B cell (primary cell): ENCODE data around the gene SLC23A2. TPM values are rescaled to one million over a fixed set of nuclear protein-coding genes. Genes with fewer than 3 reads are reported as not detected.

Experiments
- ATAC-seq: fragments of 200-7000 bp; cut with Tn5 transposase; one replicate; pipeline ENCODE4 v1.10.0; 2021; ENCODE audit warnings: low read depth, mild to moderate bottlenecking, moderate number of reproducible peaks, moderate library complexity
- CTCF ChIA-PET: fragments of 350-600 bp; sonication (Branson Sonifier 250); formaldehyde crosslinking; loops from one replicate; lab custom pipeline; 2021; ENCODE audit warnings: antibody characterized with exemption, inconsistent platforms; lab: Charles Lee
- POLR2A ChIA-PET: fragments of 350-600 bp; sonication (Branson Sonifier 250); formaldehyde crosslinking; loops from one replicate; lab custom pipeline; 2021; ENCODE audit warnings: antibody characterized with exemption; lab: Charles Lee
- DNase-seq: peaks from one replicate; pipeline ENCODE4 v3.0.0; 2013
- H2AFZ ChIP-seq: 2 replicates; pipeline ENCODE4 v1.6.1; 2012; ENCODE audit warnings: mild to moderate bottlenecking, low read depth, low read length; ENCODE audit not compliant: insufficient read depth, poor library complexity, severe bottlenecking
- H3K27ac ChIP-seq, 2 donors: 1 replicate in 1 of 2; 2 replicates in 1 of 2; pipeline ENCODE4 v1.5.1; 2012 to 2013; ENCODE audit warnings: low read length in 2 of 2, mild to moderate bottlenecking in 2 of 2, moderate library complexity in 1 of 2
- H3K27me3 ChIP-seq, 4 experiments: fragments of 200-600 bp in 1 of 4; sonication (generic) in 1 of 4; replicated peaks in 1 of 4; 1 replicate in 2 of 4; 2 replicates in 2 of 4; pipeline versions ENCODE4 v1.6.1 to v1.7.0; 2013 to 2016; ENCODE audit warnings: low read length in 3 of 4, mild to moderate bottlenecking in 2 of 4, mixed read lengths in 1 of 4, moderate library complexity in 1 of 4; ENCODE audit not compliant: insufficient read depth in 4 of 4, control insufficient read depth in 3 of 4; ENCODE audit errors: control extremely low read depth in 1 of 4
- H3K36me3 ChIP-seq, 2 experiments: replicated peaks in 1 of 2; 1 replicate in 1 of 2; 2 replicates in 1 of 2; pipeline versions ENCODE4 v1.6.1 to v1.7.1; 2013; ENCODE audit warnings: low read length in 1 of 2; ENCODE audit not compliant: insufficient read depth in 2 of 2, control insufficient read depth in 1 of 2; ENCODE audit errors: control extremely low read depth in 1 of 2, extremely low read depth in 1 of 2
- H3K4me1 ChIP-seq, 2 donors: fragments of 200-600 bp in 1 of 2; sonication (generic) in 1 of 2; 1 replicate in 1 of 2; 2 replicates in 1 of 2; pipeline versions ENCODE4 v1.5.1 to v1.6.1; 2013 to 2017; ENCODE audit warnings: low read length in 2 of 2; ENCODE audit not compliant: control insufficient read depth in 2 of 2, insufficient read depth in 2 of 2
- H3K4me2 ChIP-seq: replicated peaks from 2 replicates; pipeline ENCODE3; 2012; ENCODE audit warnings: mild to moderate bottlenecking, low read depth, low read length; ENCODE audit not compliant: poor library complexity, severe bottlenecking
- H3K4me3 ChIP-seq, 5 experiments: fragments of 200-600 bp in 1 of 5; sonication (generic) in 1 of 5; 1 replicate in 3 of 5; 2 replicates in 2 of 5; pipeline versions ENCODE4 v1.5.1 to v1.7.0; 2011 to 2016; ENCODE audit warnings: low read length in 4 of 5, mild to moderate bottlenecking in 4 of 5, low read depth in 2 of 5, control low read depth in 1 of 5, moderate library complexity in 1 of 5; ENCODE audit not compliant: insufficient read depth in 1 of 5; ENCODE audit errors: control extremely low read depth in 1 of 5, extremely low read depth in 1 of 5
- H3K79me2 ChIP-seq: fragments of 200-600 bp; sonication (generic); one replicate; pipeline ENCODE4 v1.6.0; 2016; ENCODE audit warnings: low read length; ENCODE audit not compliant: control insufficient read depth, insufficient read depth
- H3K9ac ChIP-seq: fragments of 200-600 bp; sonication (generic); 2 replicates; pipeline ENCODE4 v1.6.1; 2017; ENCODE audit warnings: mild to moderate bottlenecking, low read length, moderate library complexity
- H3K9me3 ChIP-seq, 3 donors: one replicate each; pipeline versions ENCODE4 v1.6.1 to v1.7.1; 2013; ENCODE audit warnings: low read length in 2 of 3; ENCODE audit not compliant: control insufficient read depth in 2 of 3, insufficient read depth in 1 of 3; ENCODE audit errors: control extremely low read depth in 1 of 3
- H4K20me1 ChIP-seq: 2 replicates; pipeline ENCODE4 v1.6.0; 2012; ENCODE audit warnings: mild to moderate bottlenecking, low read length; ENCODE audit not compliant: insufficient read depth, control insufficient read depth, poor library complexity, severe bottlenecking
- H3K27ac Mint-ChIP-seq: one replicate; pipeline ENCODE4 v1.8.0; 2021; ENCODE audit warnings: mixed read lengths
- H3K27me3 Mint-ChIP-seq: one replicate; pipeline ENCODE4 v1.8.0; 2021; ENCODE audit warnings: mixed read lengths
- H3K4me1 Mint-ChIP-seq: one replicate; pipeline ENCODE4 v1.8.0; 2021; ENCODE audit warnings: mixed read lengths
- H3K4me3 Mint-ChIP-seq: one replicate; pipeline ENCODE4 v1.8.0; 2021; ENCODE audit warnings: mixed read lengths
- H3K9me3 Mint-ChIP-seq: one replicate; pipeline ENCODE4 v1.8.0; 2022; ENCODE audit warnings: mixed read lengths; ENCODE audit not compliant: insufficient read depth
- EZH2 ChIP-seq: IDR thresholded peaks from 2 replicates; pipeline ENCODE4 v1.6.1; 2012; ENCODE audit warnings: borderline replicate concordance, low read depth, mild to moderate bottlenecking, moderate library complexity, low read length; ENCODE audit not compliant: insufficient read depth, poor library complexity, severe bottlenecking
- WGBS: methylation state at CpG from one replicate; pipeline ENCODE4 v1.1.5; 2013; ENCODE audit warnings: missing lambda C conversion rate; ENCODE audit not compliant: insufficient coverage; 5-methylcytosine and 5-hydroxymethylcytosine counted together
- intact Hi-C: fragments of 100-400 bp; cut with micrococcal nuclease; formaldehyde crosslinking; loops from one replicate; pipeline ENCODE4 v1.10.0; 2022
- polyA plus RNA-seq: library from polyadenylated mRNA; depleted of rRNA; stranded (reverse); fragments of >200 nt; gene quantifications from 2 replicates; pipeline ENCODE4 v1.2.3, GENCODE V29; 2012
- total RNA-seq, 2 donors: library from RNA; stranded (reverse); fragments of 120-200 nt in 1 of 2; gene quantifications; 1 replicate in 1 of 2; 2 replicates in 1 of 2; pipeline versions ENCODE4 v1.2.3 to v1.2.4, GENCODE V29; 2013 to 2022
- TF ChIP-seq, protein P1 (sequence below): fragments of 200-600 bp; IDR thresholded peaks from one replicate; pipeline ENCODE4 v1.8.0; 2022; ENCODE audit warnings: antibody characterized with exemption, mild to moderate bottlenecking

The SLC23A2 gene
- total and polyA plus RNA-seq, 2 donors (not counting 1 experiment from before 2014, with no cell fraction given), result 23.6 to 70.7 TPM

DNA sequence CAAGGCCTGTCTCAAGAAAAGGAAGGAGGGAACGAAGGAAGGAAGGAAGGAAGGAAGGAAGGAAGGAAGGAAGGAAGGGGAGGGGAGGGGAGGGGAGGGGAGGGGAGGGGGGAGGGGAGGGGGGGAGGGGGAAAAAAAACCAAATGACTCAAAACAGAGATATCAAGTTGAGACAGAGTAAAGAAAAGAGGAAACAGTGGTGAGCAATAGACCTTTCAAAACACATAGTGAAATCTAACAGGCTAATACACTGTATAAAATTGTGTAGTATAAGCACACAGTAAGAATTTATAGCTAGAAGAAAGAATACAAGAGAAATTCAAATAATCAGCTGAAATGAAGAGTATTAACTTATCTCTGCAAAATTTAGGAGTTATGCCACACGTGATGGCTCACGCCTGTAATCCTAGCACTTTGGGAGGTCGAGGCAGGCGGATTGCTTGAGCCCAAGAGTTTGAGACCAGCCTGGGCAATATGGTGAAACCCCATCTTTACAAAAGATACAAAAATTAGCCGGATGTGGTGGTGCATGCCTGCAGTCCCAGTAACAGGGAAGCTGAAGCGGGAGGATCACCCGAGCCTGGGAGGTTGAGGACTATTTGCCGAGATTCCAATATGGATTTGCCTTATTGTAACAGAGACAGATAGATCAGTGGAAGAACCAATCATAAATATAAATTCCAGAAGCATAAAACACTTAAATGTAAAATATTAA is 156.4 kb downstream of the SLC23A2 start:
- Histone ChIP-seq H3K4me3 (no peak overlapping the region), H3K27me3 (no peaks in the 10 kb centered on the region), H2AFZ (no peak overlapping the region), H3K27ac (no peak overlapping the region), H3K4me1 (peaks cover 10 to 16% of the 10 kb centered on the region in 2 donors), H3K9ac (no peak overlapping the region), H3K36me3 (no peaks in the 10 kb centered on the region), H4K20me1 (no peaks in the 10 kb centered on the region), H3K4me2 (no peak overlapping the region), H3K9me3 (peaks cover 0 to 2% (median 0%) of the 10 kb centered on the region in 3 donors), H3K79me2 (no peaks in the 10 kb centered on the region)
- 100% methylated on average over 4 of the region's 9 CpGs for WGBS
- TF ChIP-seq, protein P1, sequence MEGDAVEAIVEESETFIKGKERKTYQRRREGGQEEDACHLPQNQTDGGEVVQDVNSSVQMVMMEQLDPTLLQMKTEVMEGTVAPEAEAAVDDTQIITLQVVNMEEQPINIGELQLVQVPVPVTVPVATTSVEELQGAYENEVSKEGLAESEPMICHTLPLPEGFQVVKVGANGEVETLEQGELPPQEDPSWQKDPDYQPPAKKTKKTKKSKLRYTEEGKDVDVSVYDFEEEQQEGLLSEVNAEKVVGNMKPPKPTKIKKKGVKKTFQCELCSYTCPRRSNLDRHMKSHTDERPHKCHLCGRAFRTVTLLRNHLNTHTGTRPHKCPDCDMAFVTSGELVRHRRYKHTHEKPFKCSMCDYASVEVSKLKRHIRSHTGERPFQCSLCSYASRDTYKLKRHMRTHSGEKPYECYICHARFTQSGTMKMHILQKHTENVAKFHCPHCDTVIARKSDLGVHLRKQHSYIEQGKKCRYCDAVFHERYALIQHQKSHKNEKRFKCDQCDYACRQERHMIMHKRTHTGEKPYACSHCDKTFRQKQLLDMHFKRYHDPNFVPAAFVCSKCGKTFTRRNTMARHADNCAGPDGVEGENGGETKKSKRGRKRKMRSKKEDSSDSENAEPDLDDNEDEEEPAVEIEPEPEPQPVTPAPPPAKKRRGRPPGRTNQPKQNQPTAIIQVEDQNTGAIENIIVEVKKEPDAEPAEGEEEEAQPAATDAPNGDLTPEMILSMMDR, result no peak
- no peak for TF ChIP-seq EZH2
- H3K4me1 Mint-ChIP-seq, result peaks cover 34% of the 10 kb centered on the region
- no peak overlapping the region for H3K4me3 Mint-ChIP-seq
- ChIA-PET CTCF (interaction anchor here (0.8 to 1.4 kb wide), 3 partner anchors 25 to 86 kb away, joined by 3 read pairs; no protein-coding TSS in a partner anchor), POLR2A (interaction anchor here (1.2 kb wide), 1 partner anchor 32 kb away, joined by 6 read pairs; no protein-coding TSS in a partner anchor)
- ATAC-seq (peak; percentile 56), DNase-seq (no peak)
- peaks cover 2% of the 10 kb centered on the region for H3K9me3 Mint-ChIP-seq
- intact Hi-C loops, result no loop called here
- H3K27me3 Mint-ChIP-seq, result no peaks in the 10 kb centered on the region
- H3K27ac Mint-ChIP-seq, result peak overlapping the region; percentile 76

DNA sequence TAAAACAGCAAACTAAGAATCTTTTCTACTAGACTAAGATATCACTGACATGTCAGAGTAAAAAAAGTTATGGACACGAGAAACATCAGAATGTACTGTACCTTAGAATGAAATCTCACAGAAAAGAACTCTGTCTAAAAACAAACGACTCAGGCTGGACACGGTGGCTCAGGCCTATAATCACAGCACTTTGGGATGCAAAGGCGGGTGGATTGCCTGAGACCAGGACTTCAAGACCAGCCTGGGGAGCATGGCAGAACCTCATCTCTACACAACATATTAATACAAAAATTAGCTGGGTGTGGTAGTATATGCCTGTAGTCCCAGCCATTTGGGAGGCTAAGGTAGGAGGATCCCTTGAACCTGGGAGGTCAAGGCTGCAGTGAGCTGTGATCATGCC is 157.0 kb downstream of the SLC23A2 start:
- ATAC-seq (no peak), DNase-seq (no peak)
- Histone ChIP-seq H3K27ac (no peak overlapping the region), H3K9me3 (peaks cover 0 to 2% (median 0%) of the 10 kb centered on the region in 3 donors), H3K36me3 (no peaks in the 10 kb centered on the region), H3K79me2 (no peaks in the 10 kb centered on the region), H3K4me3 (no peak overlapping the region), H3K4me1 (peaks cover 10 to 16% of the 10 kb centered on the region in 2 donors), H2AFZ (no peak overlapping the region), H4K20me1 (no peaks in the 10 kb centered on the region), H3K9ac (no peak overlapping the region), H3K27me3 (no peaks in the 10 kb centered on the region), H3K4me2 (no peak overlapping the region)
- Mint-ChIP-seq H3K9me3 (peaks cover 2% of the 10 kb centered on the region), H3K27ac (peak overlapping the region; percentile 76), H3K4me3 (no peak overlapping the region), H3K4me1 (peaks cover 34% of the 10 kb centered on the region), H3K27me3 (no peaks in the 10 kb centered on the region)
- TF ChIP-seq EZH2, result no peak
- TF ChIP-seq, protein P1, result no peak
- POLR2A ChIA-PET, result interaction anchor here (1.2 kb wide), 1 partner anchor 32 kb away, joined by 6 read pairs; no protein-coding TSS in a partner anchor
- no CpG with 5 or more reads among the region's 4 CpGs for WGBS
- CTCF ChIA-PET, result interaction anchor here (1.0 to 1.4 kb wide), 2 partner anchors 25 to 85 kb away, joined by 3 read pairs; no protein-coding TSS in a partner anchor
- intact Hi-C loops, result no loop called here
